B cell (primary cell): Measurements from ENCODE around the gene BLM.

ENCODE experiments used
- CTCF ChIP-seq: fragments of 200-600 bp; IDR thresholded peaks from one replicate; pipeline ENCODE4 v1.8.0; 2022; ENCODE audit warnings: antibody characterized with exemption, mild to moderate bottlenecking
- EZH2 ChIP-seq: IDR thresholded peaks from 2 replicates; pipeline ENCODE4 v1.6.1; 2012; ENCODE audit warnings: borderline replicate concordance, low read depth, mild to moderate bottlenecking, moderate library complexity, low read length; ENCODE audit not compliant: insufficient read depth, poor library complexity, severe bottlenecking

GRCh38 chr15:90834626-90835025 is 117.5 kb downstream of the BLM start:
- TF ChIP-seq CTCF (no peak), EZH2 (no peak)
